Measurements from ENCODE around the gene TUBB2A.
"Not testable (repeated sequence)": the region's sequence is repeated elsewhere in the genome, so short reads cannot be mapped to it uniquely, and the experiment has no call there.

Gene TUBB2A

GRCh38 chr6:3157131-3157933 lies at the start of gene TUBB2A:
TSS of gene TUBB2A (minus strand) at chr6:3157544. CDS start at chr6:3157463, 81 bp downstream.
- FAIRE-seq = no peak

- no peak for FAIRE-seq
Observed at GRCh38 chr6:3206339-3207015, 49.1 kb upstream of the TUBB2A start.

- no peak for FAIRE-seq
Observed at GRCh38 chr6:3205913-3206312, 48.6 kb upstream of the TUBB2A start.

- no peak for FAIRE-seq
Observed at GRCh38 chr6:3204921-3205320, 47.6 kb upstream of the TUBB2A start.

GRCh38 chr6:3202999-3203696 lies 45.8 kb upstream of the TUBB2A start:
- no peak for FAIRE-seq

GRCh38 chr6:3201388-3201787 lies 44.0 kb upstream of the TUBB2A start:
- FAIRE-seq = no peak

- no peak for FAIRE-seq
Observed at GRCh38 chr6:3200682-3201081, 43.3 kb upstream of the TUBB2A start.

GRCh38 chr6:3199382-3199781 lies 42.0 kb upstream of the TUBB2A start:
- FAIRE-seq = no peak

- not testable (repeated sequence) for FAIRE-seq
Observed at GRCh38 chr6:3197734-3198133, 40.4 kb upstream of the TUBB2A start.

- FAIRE-seq = no peak
Observed at GRCh38 chr6:3196770-3197169, 39.4 kb upstream of the TUBB2A start.

- no peak for FAIRE-seq
Observed at GRCh38 chr6:3195695-3196497, 38.6 kb upstream of the TUBB2A start.

- no peak for FAIRE-seq
Observed at GRCh38 chr6:3195420-3195694, 38.0 kb upstream of the TUBB2A start.

GRCh38 chr6:3194535-3195419 lies 37.4 kb upstream of the TUBB2A start:
- FAIRE-seq = no peak

- no peak for FAIRE-seq
Observed at GRCh38 chr6:3193102-3193849, 35.9 kb upstream of the TUBB2A start.

- FAIRE-seq = no peak
Observed at GRCh38 chr6:3190779-3191178, 33.4 kb upstream of the TUBB2A start.

- no peak for FAIRE-seq
Observed at GRCh38 chr6:3190056-3190455, 32.7 kb upstream of the TUBB2A start.

GRCh38 chr6:3189192-3189591 lies 31.8 kb upstream of the TUBB2A start:
- FAIRE-seq = not testable (repeated sequence)

- FAIRE-seq = no peak
Observed at GRCh38 chr6:3188262-3188661, 30.9 kb upstream of the TUBB2A start.

GRCh38 chr6:3186974-3187382 lies 29.6 kb upstream of the TUBB2A start:
- no peak for FAIRE-seq

GRCh38 chr6:3183066-3183465 lies 25.7 kb upstream of the TUBB2A start:
- FAIRE-seq = no peak

- FAIRE-seq = no peak
Observed at GRCh38 chr6:3181105-3181504, 23.8 kb upstream of the TUBB2A start.

Data from G401.6 (cell line).